GM19372 (cell line): ENCODE results near the gene EEF2.
"Not testable (repeated sequence)": the region's sequence is repeated elsewhere in the genome, so short reads cannot be mapped to it uniquely, and the experiment has no call there.

Source experiments
- ATAC-seq: cut with Tn5 transposase; IDR thresholded peaks from one replicate; pipeline ENCODE4 v1.9.1; 2021; ENCODE audit warnings: mild to moderate bottlenecking, low read depth, moderate library complexity; ENCODE audit not compliant: unreplicated experiment

Gene EEF2

DNA sequence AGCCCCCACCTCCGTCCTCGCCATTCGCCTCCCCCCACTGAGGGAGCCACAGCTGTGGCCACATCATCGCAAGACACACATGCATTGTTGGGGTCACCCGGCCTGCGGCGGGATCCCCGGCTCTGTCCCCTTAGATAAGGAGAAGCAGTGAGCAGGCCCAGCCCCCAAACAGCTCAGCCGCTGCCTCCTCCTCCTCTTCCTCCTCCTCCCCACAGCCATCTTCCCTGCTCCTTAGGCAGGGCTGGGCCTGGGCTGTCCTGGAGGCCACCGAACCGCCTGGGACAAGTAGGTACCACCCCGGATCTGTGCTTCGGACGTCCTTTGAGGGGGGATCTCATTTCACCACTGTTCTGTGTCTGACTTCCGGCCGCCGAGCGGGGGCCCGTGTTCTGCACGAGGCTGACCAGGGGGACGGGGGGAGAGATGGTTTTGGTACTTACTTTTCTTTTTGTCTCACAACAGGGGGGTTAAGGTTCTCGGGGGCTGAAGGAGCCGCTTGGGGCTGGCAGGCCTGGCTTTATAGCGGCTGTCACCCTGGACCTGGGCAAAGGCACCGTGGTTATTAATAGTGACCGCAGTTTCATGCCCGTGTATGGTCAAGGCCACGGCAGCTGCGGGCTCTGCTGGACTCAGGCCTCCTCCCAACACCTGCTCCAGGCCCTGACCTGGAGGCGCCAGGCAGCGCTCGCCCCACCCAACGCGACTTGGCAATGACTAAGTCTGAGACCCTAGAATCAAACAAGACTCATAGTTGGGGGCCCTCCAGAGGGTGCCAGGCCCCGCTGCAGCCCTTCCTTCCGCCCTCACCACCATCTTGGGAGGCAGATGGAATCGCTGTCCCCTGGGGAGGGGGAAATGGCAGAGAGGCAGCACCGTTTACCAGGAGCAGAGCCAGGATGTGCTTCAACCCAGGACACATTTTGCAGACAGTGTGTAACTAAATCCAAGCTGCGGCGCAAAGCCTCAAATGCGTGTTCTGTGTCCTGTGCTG is 34.1 kb downstream of the EEF2 start:
- no peak for ATAC-seq

DNA sequence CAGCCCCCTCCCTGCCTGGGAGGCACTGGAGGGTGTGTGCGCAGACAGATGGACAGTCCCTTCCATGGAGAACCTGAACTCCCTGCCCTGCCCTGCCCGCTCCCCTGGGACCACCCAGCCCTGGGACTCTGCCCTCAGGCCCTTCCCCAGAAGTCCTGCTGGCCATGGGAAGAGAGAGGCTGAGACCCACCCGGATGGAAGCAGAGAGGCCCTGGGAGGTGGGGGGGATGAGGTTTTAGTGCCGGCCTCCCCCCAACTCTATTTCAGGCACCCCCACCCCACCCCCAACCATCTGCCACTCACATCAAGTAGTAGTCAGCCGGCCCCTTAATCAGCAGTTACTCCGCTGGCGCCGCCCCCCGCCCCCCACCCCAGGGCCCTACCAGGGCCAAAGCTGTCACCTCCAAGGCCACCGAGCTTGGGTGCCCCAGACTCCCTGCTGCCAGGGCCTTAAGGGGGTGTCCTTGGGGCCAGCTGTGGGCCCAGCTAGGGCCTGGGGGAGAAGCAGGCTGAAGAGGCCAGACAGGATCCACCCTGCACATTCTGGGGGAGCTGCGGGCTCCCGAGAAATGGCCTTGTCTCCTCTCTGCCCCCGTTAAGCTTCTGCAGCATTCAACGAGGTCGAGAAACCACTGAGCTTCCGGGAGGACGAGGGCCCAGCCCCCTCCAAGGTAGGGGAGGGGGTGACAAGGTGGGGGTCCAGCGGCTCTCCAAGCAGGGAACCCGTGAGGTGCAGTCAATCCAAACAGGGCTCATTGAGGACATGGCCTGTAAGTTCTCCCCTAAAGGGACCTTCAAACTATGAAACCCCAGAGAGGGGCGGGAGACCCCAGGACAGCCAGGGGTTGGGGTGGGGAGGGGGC is 35.0 kb downstream of the EEF2 start:
- no peak for ATAC-seq

DNA sequence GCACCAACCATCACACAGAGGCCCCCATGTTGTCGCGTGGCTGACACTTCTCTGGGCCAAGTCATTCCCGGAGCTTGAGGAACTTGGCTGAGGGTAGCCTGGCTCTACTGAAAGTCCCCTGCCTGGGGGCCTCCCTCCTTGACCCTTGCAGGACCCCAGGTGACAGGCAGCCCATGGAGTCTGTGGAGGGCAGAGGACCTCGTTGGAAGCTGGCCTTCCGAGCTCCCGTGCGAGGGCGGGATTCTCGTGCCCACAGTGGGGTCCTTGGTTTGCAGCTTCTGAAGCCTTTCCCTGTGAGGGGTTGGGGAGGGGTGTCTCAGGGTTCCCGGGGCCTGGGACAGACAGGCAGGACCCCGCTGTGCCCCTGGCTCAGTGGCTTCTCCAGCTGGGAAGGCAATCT is 36.0 kb downstream of the EEF2 start:
- ATAC-seq, result no peak

DNA sequence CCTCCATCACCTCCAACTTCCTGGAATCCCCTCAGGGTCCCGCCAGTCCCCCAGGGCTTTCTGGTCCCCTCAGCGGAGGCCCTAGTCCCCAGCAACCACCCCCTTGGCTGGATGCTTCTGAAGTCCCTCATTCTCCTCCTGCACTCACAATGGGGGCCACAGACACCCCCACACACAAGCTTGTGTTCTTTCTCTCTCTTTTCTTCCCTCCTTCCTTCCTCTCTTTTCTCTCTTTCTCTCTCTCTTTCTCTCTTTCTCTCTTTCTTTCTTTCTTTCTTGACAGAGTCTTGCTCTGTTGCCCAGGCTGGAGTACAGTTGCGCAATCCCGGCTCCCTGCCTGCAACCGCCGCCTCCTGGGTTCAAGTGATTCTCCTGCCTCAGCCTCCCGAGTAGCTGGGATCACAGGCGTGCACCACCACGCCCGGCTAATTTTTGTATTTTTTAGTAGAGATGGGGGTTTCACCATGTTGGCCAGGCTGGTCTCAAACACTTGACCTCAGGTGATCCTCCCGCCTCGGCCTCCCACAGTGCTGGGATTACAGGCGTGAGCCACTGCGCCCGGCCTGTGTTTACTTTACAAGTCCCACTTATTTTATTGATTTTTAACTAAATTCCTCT is 37.8 kb downstream of the EEF2 start:
- not testable (repeated sequence) for ATAC-seq

DNA sequence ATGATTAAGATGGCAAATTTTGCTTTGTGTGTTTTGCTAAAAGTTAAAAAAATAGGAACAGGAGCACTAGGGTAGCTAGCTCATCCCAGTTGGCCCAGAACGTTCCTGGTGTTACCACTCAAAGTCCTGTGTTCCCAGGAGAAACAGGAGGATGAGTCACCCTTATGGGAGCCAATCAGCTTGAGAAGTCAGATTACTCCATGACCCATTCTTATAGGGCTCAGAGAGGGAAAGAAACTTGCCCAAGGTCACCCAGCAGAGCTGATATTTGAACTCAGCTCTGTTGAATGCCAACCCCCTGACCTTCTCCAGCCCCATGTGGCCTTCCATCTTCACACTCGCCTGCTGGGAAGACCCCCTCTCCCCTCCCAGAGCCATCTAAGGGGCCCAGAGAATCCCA is 39.4 kb downstream of the EEF2 start:
- ATAC-seq, result no peak

DNA sequence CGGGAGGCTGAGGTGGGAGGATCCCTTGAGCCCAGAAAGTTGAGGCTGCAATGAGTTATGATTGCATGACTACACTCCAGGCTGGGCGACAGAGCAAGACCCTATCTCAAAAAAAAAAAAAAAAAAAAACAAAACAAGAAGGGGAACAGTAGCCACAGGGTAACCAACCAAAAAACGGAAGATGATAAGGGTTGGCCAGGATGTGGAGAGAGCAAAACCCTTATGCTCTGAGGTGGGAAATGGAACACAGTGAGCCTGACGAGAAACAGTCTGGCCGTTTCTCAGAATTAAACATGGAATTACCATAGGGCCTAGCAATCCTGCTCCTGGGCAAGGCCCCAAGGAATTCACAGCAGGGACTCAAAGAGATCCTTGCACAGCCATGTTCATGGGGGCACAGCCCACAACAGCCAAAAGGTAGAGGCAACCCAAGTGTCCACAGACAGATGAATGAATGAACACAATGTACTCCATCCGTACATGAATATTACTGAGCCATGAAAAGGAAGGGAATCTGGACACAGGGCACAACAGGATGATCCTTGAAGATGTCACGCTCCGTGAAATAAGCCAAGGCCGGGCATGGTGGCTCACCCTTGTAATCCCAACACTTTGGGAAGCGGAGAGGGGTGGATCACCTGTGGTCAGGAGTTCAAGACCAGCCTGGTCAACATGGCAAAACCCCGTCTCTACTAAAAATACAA is 41.1 kb downstream of the EEF2 start:
- ATAC-seq, result no peak

DNA sequence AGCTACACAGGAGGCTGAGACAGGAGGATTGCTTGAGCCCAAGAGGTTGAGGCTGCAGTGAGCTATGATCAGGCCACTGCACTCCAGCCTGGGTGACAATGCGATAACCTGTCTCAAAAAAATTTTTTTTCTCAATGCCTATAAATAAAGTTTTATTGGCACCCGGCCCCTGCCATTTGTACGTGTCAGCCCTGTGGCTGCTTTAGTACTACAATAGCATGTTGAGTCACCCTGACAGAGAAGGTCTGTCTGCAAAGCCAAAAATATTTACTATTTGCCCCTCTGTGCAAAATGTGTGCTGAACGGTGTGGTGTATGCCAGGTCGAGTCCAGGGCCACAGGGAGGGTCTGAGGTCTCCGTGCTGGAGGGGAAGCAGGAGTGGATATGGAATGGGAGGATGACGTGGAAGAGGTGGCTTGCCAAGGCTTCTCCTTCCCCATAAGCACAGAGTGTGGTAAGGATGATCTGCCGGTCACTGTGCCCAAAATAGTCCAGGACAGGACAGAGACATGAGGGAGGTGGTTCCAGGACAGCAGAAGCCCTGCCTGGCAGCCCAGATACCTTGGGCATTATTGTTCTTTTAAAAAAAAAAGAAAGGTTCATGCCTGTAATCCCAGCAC is 42.4 kb downstream of the EEF2 start:
- no peak for ATAC-seq

DNA sequence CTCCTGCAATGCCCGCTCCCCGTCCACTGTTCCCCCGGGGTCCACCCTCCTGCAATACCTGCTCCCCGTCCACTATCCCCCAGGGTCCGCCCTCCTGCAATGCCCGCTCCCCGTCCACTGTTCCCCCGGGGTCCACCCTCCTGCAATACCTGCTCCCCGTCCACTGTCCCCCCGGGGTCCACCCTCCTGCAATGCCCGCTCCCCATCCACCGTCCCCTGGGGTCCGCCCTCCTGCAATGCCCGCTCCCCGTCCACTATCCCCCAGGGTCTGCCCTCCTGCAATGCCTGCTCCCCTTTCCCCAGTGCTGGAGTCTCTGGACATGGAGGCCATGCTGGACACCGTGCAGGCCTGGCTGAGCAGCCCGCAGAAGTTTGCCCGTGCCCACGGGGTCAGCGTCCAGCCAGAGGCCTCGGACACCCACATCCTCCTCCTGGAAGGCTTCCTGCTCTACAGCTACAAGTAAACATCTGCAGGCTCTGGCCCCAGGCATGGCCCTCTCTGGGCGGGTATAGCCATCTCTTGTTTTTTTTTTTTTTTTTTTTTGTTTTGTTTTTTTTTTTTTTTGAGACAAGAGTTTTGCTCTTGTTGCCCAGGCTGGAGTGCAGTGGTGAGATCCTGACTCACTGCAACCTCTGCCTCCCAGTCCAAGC is 46.8 kb downstream of the EEF2 start:
- ATAC-seq, result not testable (repeated sequence)

DNA sequence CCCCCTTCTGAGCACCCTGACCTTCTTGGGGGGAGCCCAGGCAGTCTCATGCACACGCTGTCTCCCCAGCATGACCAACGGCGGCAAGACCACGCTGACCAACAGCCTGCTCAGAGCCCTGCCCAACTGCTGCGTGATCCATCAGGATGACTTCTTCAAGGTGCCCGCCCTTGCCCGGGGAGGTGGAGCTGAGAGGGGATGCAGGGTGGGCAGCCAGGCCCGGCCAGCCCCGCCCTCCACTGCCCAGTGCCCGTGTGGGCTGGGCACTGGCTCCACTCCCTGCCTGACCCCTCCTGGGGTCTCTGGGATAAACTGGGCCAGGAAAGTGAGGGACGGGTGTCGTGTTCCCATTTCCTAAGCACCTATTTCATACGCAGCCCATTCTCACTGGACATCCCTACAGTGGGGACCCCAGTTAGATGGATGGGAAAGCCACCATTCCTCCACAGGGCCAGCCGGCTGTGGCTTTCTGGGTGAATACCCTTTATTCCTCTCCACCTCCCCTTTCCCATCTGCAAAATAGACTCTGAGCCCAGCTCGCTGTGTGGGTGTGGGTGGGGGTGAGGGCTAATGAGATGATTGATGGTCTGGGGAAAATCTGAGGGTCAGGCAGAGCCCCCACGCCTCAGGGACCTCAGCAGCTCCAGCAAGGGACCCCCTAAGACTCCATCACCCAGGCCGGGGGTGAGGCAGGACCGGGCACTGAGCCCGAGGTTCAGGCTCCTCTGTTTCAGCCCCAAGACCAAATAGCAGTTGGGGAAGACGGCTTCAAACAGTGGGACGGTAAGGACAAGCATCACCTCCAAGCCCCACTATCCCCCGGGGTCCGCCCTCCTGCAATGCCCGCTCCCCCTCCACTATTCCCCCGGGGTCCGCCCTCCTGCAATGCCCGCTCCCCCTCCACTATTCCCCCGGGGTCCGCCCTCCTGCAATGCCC is 48.5 kb downstream of the EEF2 start:
- no peak for ATAC-seq

DNA sequence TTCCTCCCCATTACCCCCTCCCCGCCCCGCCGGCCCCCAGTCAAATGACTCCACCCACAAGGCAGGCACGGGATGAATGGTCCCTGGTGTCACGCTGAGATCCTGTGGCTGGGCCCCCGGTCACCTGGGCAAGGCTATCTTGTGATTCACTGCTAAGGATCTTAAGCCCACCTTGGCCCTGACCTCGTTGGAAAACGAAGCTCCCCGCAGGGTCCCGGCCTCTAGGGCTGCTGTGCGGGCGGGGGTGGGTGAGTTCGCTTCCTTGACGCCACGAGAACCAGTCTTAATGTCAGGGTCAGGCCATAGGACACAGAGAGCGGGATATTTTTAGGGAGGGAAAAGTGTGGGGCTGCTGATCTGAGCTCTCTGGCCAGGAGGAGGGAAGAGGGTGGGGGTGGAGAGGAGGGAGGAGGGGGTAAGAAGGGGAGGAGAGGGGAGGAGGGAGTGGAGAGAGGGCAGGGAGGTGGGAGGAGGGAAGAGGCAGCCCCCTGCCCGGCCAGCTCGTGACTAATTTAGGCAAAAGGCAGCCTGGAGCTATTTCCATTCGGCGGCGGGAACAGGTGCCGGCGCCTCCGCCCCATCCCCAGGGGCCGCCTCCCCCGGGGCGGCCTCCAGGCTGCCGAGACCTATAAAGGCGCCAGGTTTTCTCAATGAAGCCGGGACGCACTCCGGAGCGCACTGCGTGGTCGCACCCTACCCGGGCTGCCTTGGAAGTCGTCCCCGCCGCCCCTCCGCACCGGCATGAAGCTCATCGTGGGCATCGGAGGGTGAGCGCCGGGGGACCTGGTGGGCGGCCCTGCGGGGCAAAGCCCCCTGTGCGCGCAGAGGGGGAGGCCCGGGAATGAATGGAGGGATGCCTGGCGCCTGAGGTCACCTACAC is 52.1 kb downstream of the EEF2 start, which contains the start of gene NMRK2:
NMRK2 (plus strand) TSS at position 139 of the 880 bp plus-strand sequence; CDS start at position 742, 603 bp downstream.
- no peak for ATAC-seq

DNA sequence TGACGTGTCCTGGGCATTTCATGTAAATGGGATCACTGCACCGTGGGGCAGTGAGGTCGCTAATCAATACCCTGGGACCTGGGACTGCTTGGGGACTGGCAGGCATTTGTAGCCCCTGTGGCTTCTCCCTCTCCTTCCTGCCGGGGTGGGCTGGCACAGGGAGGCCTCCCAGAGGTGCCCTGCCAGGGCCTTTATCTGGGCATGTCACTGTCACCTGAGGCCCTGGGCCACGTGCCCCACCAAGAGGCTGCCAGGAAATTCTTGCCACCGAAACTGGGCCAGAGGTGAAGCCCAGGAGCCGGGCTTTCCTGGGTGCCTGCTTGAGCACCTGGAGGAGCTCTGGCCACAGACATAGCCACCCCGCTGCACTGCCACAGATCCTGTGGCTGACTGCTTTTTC is 54.2 kb downstream of the EEF2 start:
- no peak for ATAC-seq
